ENCODE data around the gene ERC1.
A peak's percentile ranks its signal among the peaks of the same experiment; 100 is the strongest.

ERC1 gene

GRCh38 chr12:1443421-1444141 lies 452.6 kb downstream of the ERC1 start:
- Histone ChIP-seq H3K4me1 (ENCODE audit: control insufficient read depth, insufficient read depth, low read length) (peaks cover 9% of the 10 kb centered on the region; the same call in 1 of the 2 replicates), H3K4me3 (ENCODE audit: low read depth, low read length) (no peak overlapping the region), H3K36me3 (ENCODE audit: control insufficient read depth in 2 of 2, insufficient read depth in 1 of 2, low read length in 2 of 2) (no peaks in the 10 kb centered on the region; a peak in 1 of 3 replicates), H3K27ac (ENCODE audit: extremely low read depth, low read depth, low read length) (peak overlapping the region; percentile 52; the same call in 1 of the 2 replicates), H3K9me3 (ENCODE audit: control insufficient read depth, insufficient read depth, low read depth, low read length) (no peaks in the 10 kb centered on the region)
- TF ChIP-seq ZNF549 (tag by site-specific recombination; IDR thresholded peaks at IDR 0.05) (peak; percentile 63; the same call in 1 of the 2 replicates), SCRT1 (tag by site-specific recombination; IDR thresholded peaks at IDR 0.05; ENCODE audit: borderline replicate concordance) (peak; percentile 93), SALL2 (tag by site-specific recombination; IDR thresholded peaks at IDR 0.05; ENCODE audit: borderline replicate concordance) (no peak), SCRT2 (tag by site-specific recombination; IDR thresholded peaks at IDR 0.05) (peak; percentile 95)
- ChIA-PET POLR2A (no interaction called here), CTCF (no interaction called here)

DNA sequence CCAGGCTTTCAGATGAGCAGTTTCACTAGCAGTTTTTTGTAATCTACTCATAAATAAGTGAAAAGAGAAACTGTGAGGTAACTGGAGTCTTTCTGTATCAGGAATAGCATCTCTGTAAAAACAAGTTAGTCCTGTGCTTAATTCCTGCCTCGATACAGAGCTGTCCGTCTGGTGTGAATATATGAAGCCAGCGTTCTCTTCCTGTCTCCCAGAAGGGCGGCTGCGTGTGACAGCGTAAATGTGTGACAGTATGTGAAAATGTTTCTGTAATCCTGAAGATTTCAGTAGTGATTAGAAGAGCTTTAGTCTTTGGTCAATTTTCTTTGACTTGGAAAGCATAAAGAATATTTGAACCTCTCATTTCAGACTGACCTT lies 453.1 kb downstream of the ERC1 start:
- TF ChIP-seq, protein P1, sequence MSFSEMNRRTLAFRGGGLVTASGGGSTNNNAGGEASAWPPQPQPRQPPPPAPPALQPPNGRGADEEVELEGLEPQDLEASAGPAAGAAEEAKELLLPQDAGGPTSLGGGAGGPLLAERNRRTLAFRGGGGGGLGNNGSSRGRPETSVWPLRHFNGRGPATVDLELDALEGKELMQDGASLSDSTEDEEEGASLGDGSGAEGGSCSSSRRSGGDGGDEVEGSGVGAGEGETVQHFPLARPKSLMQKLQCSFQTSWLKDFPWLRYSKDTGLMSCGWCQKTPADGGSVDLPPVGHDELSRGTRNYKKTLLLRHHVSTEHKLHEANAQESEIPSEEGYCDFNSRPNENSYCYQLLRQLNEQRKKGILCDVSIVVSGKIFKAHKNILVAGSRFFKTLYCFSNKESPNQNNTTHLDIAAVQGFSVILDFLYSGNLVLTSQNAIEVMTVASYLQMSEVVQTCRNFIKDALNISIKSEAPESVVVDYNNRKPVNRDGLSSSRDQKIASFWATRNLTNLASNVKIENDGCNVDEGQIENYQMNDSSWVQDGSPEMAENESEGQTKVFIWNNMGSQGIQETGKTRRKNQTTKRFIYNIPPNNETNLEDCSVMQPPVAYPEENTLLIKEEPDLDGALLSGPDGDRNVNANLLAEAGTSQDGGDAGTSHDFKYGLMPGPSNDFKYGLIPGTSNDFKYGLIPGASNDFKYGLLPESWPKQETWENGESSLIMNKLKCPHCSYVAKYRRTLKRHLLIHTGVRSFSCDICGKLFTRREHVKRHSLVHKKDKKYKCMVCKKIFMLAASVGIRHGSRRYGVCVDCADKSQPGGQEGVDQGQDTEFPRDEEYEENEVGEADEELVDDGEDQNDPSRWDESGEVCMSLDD (tag by site-specific recombination; IDR thresholded peaks at IDR 0.05) = no peak
- TF ChIP-seq ZNF521 (tag by site-specific recombination; IDR thresholded peaks at IDR 0.05) (no peak), ZNF23 (tag by site-specific recombination; IDR thresholded peaks at IDR 0.05; ENCODE audit: borderline replicate concordance) (no peak), ZNF366 (tag by site-specific recombination; conservative IDR thresholded peaks at IDR 0.05) (no peak), ZSCAN5A (tag by site-specific recombination; IDR thresholded peaks at IDR 0.05) (no peak), REPIN1 (tag by site-specific recombination; IDR thresholded peaks at IDR 0.05; ENCODE audit: low read depth) (no peak), ZSCAN18 (tag by site-specific recombination; IDR thresholded peaks at IDR 0.05) (no peak), ZFP37 (tag by site-specific recombination; IDR thresholded peaks at IDR 0.05) (no peak), ZBTB1 (tag by site-specific recombination; IDR thresholded peaks at IDR 0.05) (no peak), ZNF791 (tag by site-specific recombination; IDR thresholded peaks at IDR 0.05) (no peak), ZFHX2 (tag by site-specific recombination; conservative IDR thresholded peaks at IDR 0.05) (no peak), ZNF48 (tag by site-specific recombination; IDR thresholded peaks at IDR 0.05) (no peak), AEBP2 (tag by site-specific recombination; IDR thresholded peaks at IDR 0.05; ENCODE audit: borderline replicate concordance) (no peak)
- Histone ChIP-seq H3K36me3 (ENCODE audit: control insufficient read depth in 2 of 2, insufficient read depth in 1 of 2, low read length in 2 of 2) (no peaks in the 10 kb centered on the region; a peak in 1 of 3 replicates), H3K4me3 (ENCODE audit: low read depth, low read length) (no peak overlapping the region), H3K27ac (ENCODE audit: extremely low read depth, low read depth, low read length) (no peak overlapping the region), H3K4me1 (ENCODE audit: control insufficient read depth, insufficient read depth, low read length) (peaks cover 9% of the 10 kb centered on the region; the same call in 1 of the 2 replicates), H3K9me3 (ENCODE audit: control insufficient read depth, insufficient read depth, low read depth, low read length) (no peaks in the 10 kb centered on the region)
- CTCF ChIA-PET = no interaction called here
- POLR2A ChIA-PET = interaction anchor here (0.6 kb wide), 1 partner anchor 151 kb away, joined by 5 read pairs; no protein-coding TSS in a partner anchor
